Fibroblast of the conjunctiva (primary cell): ENCODE data around the gene N4BP2L2.

ENCODE experiments used
- DNase-seq: peaks from one replicate; pipeline ENCODE4 v3.0.0-alpha.2; 2010; ENCODE audit warnings: low read depth

The N4BP2L2 gene

GRCh38 chr13:32530841-32531253, 7.7 kb downstream of the N4BP2L2 start:
- DNase-seq: peak; percentile 64

GRCh38 chr13:32528358-32528757, 10.2 kb downstream of the N4BP2L2 start:
- DNase-seq: peak; percentile 4

GRCh38 chr13:32527151-32527550, 11.4 kb downstream of the N4BP2L2 start:
- DNase-seq: no peak

- no peak for DNase-seq
These were observed 12.8 kb downstream of the N4BP2L2 start for GRCh38 chr13:32525766-32526165.

- no peak for DNase-seq
These were observed 23.3 kb downstream of the N4BP2L2 start for GRCh38 chr13:32515246-32515645.

GRCh38 chr13:32511482-32511881, 27.1 kb downstream of the N4BP2L2 start:
- DNase-seq: no peak

- DNase-seq: no peak
These were observed 33.7 kb downstream of the N4BP2L2 start for GRCh38 chr13:32504876-32505275.

- DNase-seq: no peak
These were observed 34.3 kb downstream of the N4BP2L2 start for GRCh38 chr13:32504263-32504662.

- no peak for DNase-seq
These were observed 34.9 kb downstream of the N4BP2L2 start for GRCh38 chr13:32503727-32504126.

GRCh38 chr13:32501064-32501463, 37.5 kb downstream of the N4BP2L2 start:
- DNase-seq: no peak

- DNase-seq: no peak
These were observed 38.9 kb downstream of the N4BP2L2 start for GRCh38 chr13:32499538-32500210.

GRCh38 chr13:32497589-32497988, 41.0 kb downstream of the N4BP2L2 start:
- no peak for DNase-seq

GRCh38 chr13:32496599-32497160, 41.9 kb downstream of the N4BP2L2 start:
- no peak for DNase-seq

- DNase-seq: no peak
These were observed 42.8 kb downstream of the N4BP2L2 start for GRCh38 chr13:32495841-32496240.

GRCh38 chr13:32495429-32495828, 43.2 kb downstream of the N4BP2L2 start:
- DNase-seq: no peak

- no peak for DNase-seq
These were observed 47.6 kb downstream of the N4BP2L2 start for GRCh38 chr13:32491028-32491427.

GRCh38 chr13:32476892-32477291, 61.7 kb downstream of the N4BP2L2 start:
- DNase-seq: no peak

- DNase-seq: no peak
These were observed 62.4 kb downstream of the N4BP2L2 start for GRCh38 chr13:32476021-32476731.

GRCh38 chr13:32474999-32475792, 63.4 kb downstream of the N4BP2L2 start:
- no peak for DNase-seq

- no peak for DNase-seq
These were observed 64.9 kb downstream of the N4BP2L2 start for GRCh38 chr13:32473650-32474049.

GRCh38 chr13:32472194-32472621, 66.4 kb downstream of the N4BP2L2 start:
- DNase-seq: no peak

- no peak for DNase-seq
These were observed 67.2 kb downstream of the N4BP2L2 start for GRCh38 chr13:32471187-32471922.
